ENCODE results near the gene E2F3. TPM values are rescaled to one million over a fixed set of nuclear protein-coding genes. Genes with fewer than 3 reads are reported as not detected.

E2F3 gene
- total RNA-seq, 1 donor from 2014 or later, result 20.4 TPM

Other genes with a start within 250 kb of the E2F3 start
- gene MBOAT1, start 189.4 kb upstream of the E2F3 start, total RNA-seq (ENCODE audit: unreplicated experiment), result 10.7 TPM
- 43.9 TPM for gene CDKAL1, start 132.6 kb downstream of the E2F3 start, total RNA-seq (ENCODE audit: unreplicated experiment)

All from endothelial cell (in vitro differentiated cells).